GM21737 (cell line): ENCODE data around the gene CRYBB3.
"Not testable (repeated sequence)": the region's sequence is repeated elsewhere in the genome, so short reads cannot be mapped to it uniquely, and the experiment has no call there.

Experiments
- ATAC-seq: cut with Tn5 transposase; IDR thresholded peaks from one replicate; pipeline ENCODE4 v1.9.1; 2021; ENCODE audit warnings: mild to moderate bottlenecking, moderate library complexity; ENCODE audit not compliant: unreplicated experiment

The CRYBB3 gene

DNA sequence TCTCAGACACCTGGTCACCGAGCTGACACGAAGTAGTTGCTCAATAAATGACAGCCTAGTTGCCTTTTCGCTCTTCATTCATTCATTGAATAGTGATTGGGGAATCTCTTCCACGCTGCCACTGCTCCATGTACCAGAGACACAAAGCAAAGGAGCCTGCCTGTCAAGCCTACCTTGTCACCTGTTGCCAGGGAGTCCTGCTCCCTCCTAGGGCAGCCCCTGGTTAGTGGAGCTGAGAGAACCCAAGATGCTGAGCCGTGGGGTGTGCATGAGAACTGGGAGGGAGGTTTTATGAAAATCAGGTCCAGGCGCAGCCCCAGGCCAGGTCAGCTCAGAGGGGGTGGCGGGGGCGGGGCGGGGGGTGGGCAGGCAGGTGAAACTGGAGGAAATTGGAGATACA, 38.4 kb downstream of the CRYBB3 start:
- not testable (repeated sequence) for ATAC-seq

DNA sequence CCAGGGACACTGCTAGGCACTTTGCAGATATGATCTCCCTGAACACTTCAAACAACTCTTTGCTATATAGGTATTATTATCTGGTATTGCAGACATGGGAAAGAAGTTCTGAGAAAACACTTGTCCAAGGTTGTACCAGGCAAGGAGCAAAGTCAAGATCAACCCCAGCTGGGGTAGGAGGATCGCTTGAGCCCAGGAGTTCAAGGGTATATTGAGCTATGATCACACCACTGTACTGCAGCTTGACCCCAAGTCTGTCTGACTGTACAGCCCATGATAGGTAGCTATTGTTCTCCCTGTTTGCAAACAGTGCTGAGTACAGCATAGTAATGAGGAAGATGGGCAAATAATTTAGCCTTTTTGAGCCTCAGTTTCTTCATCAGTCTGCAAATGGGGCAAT, 55.5 kb downstream of the CRYBB3 start:
- not testable (repeated sequence) for ATAC-seq
